GM12878 (cell line): ENCODE results near the gene AP3S2. TPM values are rescaled to one million over a fixed set of nuclear protein-coding genes. Genes with fewer than 3 reads are reported as not detected.

Experiments
- ATAC-seq: fragments of 200-7000 bp; cut with Tn5 transposase; 3 replicates; pipeline ENCODE4 v1.9.1; 2020; ENCODE audit warnings: mild to moderate bottlenecking, moderate library complexity
- BruUV-seq: library from RNA; stranded (reverse); fragments of 400-500 nt; replicated peaks from 2 replicates; lab custom pipeline; 2021; lab: Mats Ljungman, UMichigan
- CTCF ChIA-PET: fragments of 300-600 bp; sonication (Branson Sonifier 250); formaldehyde crosslinking; extraction: SDS; loops from one replicate; lab custom pipeline; 2021; ENCODE audit warnings: inconsistent platforms; lab: Yijun Ruan, JAX
- POLR2A ChIA-PET: fragments of 350-600 bp; formaldehyde crosslinking; extraction: SDS; loops from one replicate; lab custom pipeline; 2021; ENCODE audit warnings: inconsistent platforms; lab: Charles Lee
- RAD21 ChIA-PET: fragments of 300-600 bp; sonication (Branson Sonifier 250); formaldehyde crosslinking; loops from one replicate; lab custom pipeline; 2023; ENCODE audit warnings: antibody characterized with exemption; ENCODE audit not compliant: unreplicated experiment; lab: Charles Lee
- SMC1A ChIA-PET: fragments of 300-600 bp; sonication (Branson Sonifier 250); formaldehyde crosslinking; loops from one replicate; lab custom pipeline; 2023; ENCODE audit not compliant: unreplicated experiment, uncharacterized antibody; lab: Charles Lee
- DNase-seq: peaks from one replicate; pipeline ENCODE4 v3.0.0-alpha.2; 2011; ENCODE audit warnings: low read depth, low spot score
- FAIRE-seq: peaks from 3 replicates; lab custom pipeline; 2011; peaks lifted over from hg19 to GRCh38; lab: Jason Lieb, UNC
- H2AFZ ChIP-seq: 2 replicates; pipeline ENCODE4 v1.6.0; 2011; ENCODE audit warnings: low read depth, low read length, control low read depth; ENCODE audit not compliant: control insufficient read depth
- H3K27ac ChIP-seq: 2 replicates; pipeline ENCODE4 v1.5.1; 2011; ENCODE audit warnings: control low read depth; ENCODE audit not compliant: control insufficient read depth, insufficient read depth
- H3K27me3 ChIP-seq, 2 experiments: replicated peaks in 1 of 2; 2 replicates each; pipeline versions ENCODE4 v1.6.0 to v1.6.1; 2011; ENCODE audit warnings: low read length in 1 of 2; ENCODE audit not compliant: control insufficient read depth in 2 of 2, insufficient read depth in 2 of 2
- H3K36me3 ChIP-seq, 2 experiments: 2 replicates each; pipeline ENCODE4 v1.5.1; 2011; ENCODE audit warnings: low read length in 1 of 2; ENCODE audit not compliant: control insufficient read depth in 2 of 2, insufficient read depth in 2 of 2
- H3K4me1 ChIP-seq: 2 replicates; pipeline ENCODE4 v1.6.1; 2011; ENCODE audit warnings: mild to moderate bottlenecking, low read length, moderate library complexity, mixed read lengths; ENCODE audit not compliant: control insufficient read depth, insufficient read depth
- H3K4me2 ChIP-seq: 2 replicates; pipeline ENCODE4 v1.6.0; 2011; ENCODE audit warnings: control low read depth; ENCODE audit not compliant: control insufficient read depth, insufficient read depth
- H3K4me3 ChIP-seq: fragments of 200-600 bp; sonication (generic); 2 replicates; pipeline ENCODE4 v1.5.1; 2016
- H3K79me2 ChIP-seq: 2 replicates; pipeline ENCODE4 v1.6.0; 2011; ENCODE audit warnings: low read length; ENCODE audit not compliant: control insufficient read depth, insufficient read depth
- H3K9ac ChIP-seq: 2 replicates; pipeline ENCODE4 v1.8.0; 2011; ENCODE audit warnings: low read length, control low read depth, mixed read lengths; ENCODE audit not compliant: control insufficient read depth, insufficient read depth
- H3K9me3 ChIP-seq: replicated peaks from 3 replicates; pipeline ENCODE4 v1.5.1; 2011; ENCODE audit warnings: mild to moderate bottlenecking, low read length; ENCODE audit not compliant: control insufficient read depth, insufficient read depth
- H4K20me1 ChIP-seq: 2 replicates; pipeline ENCODE4 v1.6.0; 2011; ENCODE audit not compliant: control insufficient read depth, insufficient read depth
- BHLHE40 ChIP-seq, 2 experiments: fragments of 450-650 bp in 1 of 2; IDR thresholded peaks; 2 replicates each; pipeline ENCODE4 v1.6.1; 2011 to 2017; ENCODE audit warnings: low read depth in 2 of 2, borderline replicate concordance in 1 of 2, improper control_type of control experiment in 1 of 2, low read length in 1 of 2, mild to moderate bottlenecking in 1 of 2
- BMI1 ChIP-seq: fragments of 450-650 bp; IDR thresholded peaks from 2 replicates; pipeline ENCODE4 v1.6.1; 2016; ENCODE audit warnings: mild to moderate bottlenecking, moderate library complexity, borderline replicate concordance
- CBFB ChIP-seq: IDR thresholded peaks from 2 replicates; pipeline ENCODE4 v1.6.1; 2016; ENCODE audit warnings: antibody characterized with exemption, low read depth
- CHD1 ChIP-seq: IDR thresholded peaks from 2 replicates; pipeline ENCODE4 v1.6.1; 2012; ENCODE audit warnings: low read depth, low read length, improper control_type of control experiment
- GATAD2B ChIP-seq: fragments of 450-650 bp; conservative IDR thresholded peaks from 2 replicates; pipeline ENCODE4 v1.6.1; 2017; ENCODE audit warnings: low read depth, mild to moderate bottlenecking, moderate library complexity
- HDAC2 ChIP-seq: fragments of 200-600 bp; sonication (generic); IDR thresholded peaks from 2 replicates; pipeline ENCODE4 v1.6.1; 2017
- IRF3 ChIP-seq: fragments of 450-650 bp; IDR thresholded peaks from 2 replicates; pipeline ENCODE4 v1.6.1; 2014; ENCODE audit warnings: mild to moderate bottlenecking
- NFYA ChIP-seq: IDR thresholded peaks from 2 replicates; pipeline ENCODE4 v1.6.1; 2011; ENCODE audit warnings: low read depth, mild to moderate bottlenecking, low read length, improper control_type of control experiment, borderline replicate concordance
- POLR2A ChIP-seq: IDR thresholded peaks from 2 replicates; pipeline ENCODE4 v1.6.1; 2011; ENCODE audit warnings: low read depth, mild to moderate bottlenecking, low read length
- SREBF2 ChIP-seq: IDR thresholded peaks from 2 replicates; pipeline ENCODE4 v1.6.1; 2012; ENCODE audit warnings: mild to moderate bottlenecking, low read length
- TCF7 ChIP-seq: IDR thresholded peaks from 2 replicates; pipeline ENCODE4 v1.6.1; 2014; ENCODE audit warnings: antibody characterized with exemption, borderline replicate concordance
- YBX1 ChIP-seq: fragments of 450-650 bp; IDR thresholded peaks from 2 replicates; pipeline ENCODE4 v1.6.1; 2016; ENCODE audit warnings: antibody characterized with exemption
- WGBS: methylation state at CpG from one replicate; pipeline ENCODE4 v1.1.6; 2016; ENCODE audit warnings: low lambda C conversion rate; ENCODE audit not compliant: insufficient replicate concordance, insufficient coverage; ENCODE audit errors: missing lambda C conversion rate; 5-methylcytosine and 5-hydroxymethylcytosine counted together
- in situ Hi-C: fragments of 300-500 bp; cut with MboI; formaldehyde crosslinking; loops from 9 replicates; pipeline ENCODE4 v1.14.3; 2018; ENCODE audit warnings: mixed read lengths
- intact Hi-C: fragments of 100-400 bp; cut with micrococcal nuclease; formaldehyde crosslinking; loops from one replicate; pipeline ENCODE4 v1.14.2; 2022; ENCODE audit not compliant: unreplicated experiment
- polyA plus RNA-seq, 11 experiments: library from polyadenylated mRNA; depleted of rRNA in 4 of 11; unstranded in 6 of 11; stranded (reverse) in 5 of 11; fragments of >200 nt; fragmentation: Nextera tagmentation in 4 of 11; fragmentation: Illumina TruSeq in 1 of 11; extraction: Ambion mirVana in 4 of 11; extraction: Trizol in 1 of 11; gene quantifications; 1 replicate in 1 of 11; 2 replicates in 10 of 11; pipeline versions ENCODE4 v1.2.1 to v1.2.3, GENCODE V29; 2011 to 2016; ENCODE audit warnings: inconsistent platforms in 2 of 11, missing spikeins in 2 of 11, low read depth in 1 of 11
- total RNA-seq, 4 experiments: library from RNA; depleted of rRNA in 3 of 4; stranded (reverse); fragments of >200 nt in 3 of 4; fragmentation: Illumina TruSeq in 1 of 4; extraction: Trizol in 1 of 4; gene quantifications; 2 replicates each; pipeline versions ENCODE4 v1.2.1 to v1.2.3, GENCODE V29; 2013 to 2021
- TF ChIP-seq, protein P1 (sequence below): IDR thresholded peaks from 2 replicates; pipeline ENCODE4 v1.6.1; 2012; ENCODE audit warnings: mild to moderate bottlenecking, low read depth, low read length

AP3S2 gene
- total and polyA plus RNA-seq, 10 of the 15 experiments (the other 5 are each of a cell fraction or from before 2014, with no cell fraction given), result 10.0 to 43.6 (median 26.0) TPM

DNA sequence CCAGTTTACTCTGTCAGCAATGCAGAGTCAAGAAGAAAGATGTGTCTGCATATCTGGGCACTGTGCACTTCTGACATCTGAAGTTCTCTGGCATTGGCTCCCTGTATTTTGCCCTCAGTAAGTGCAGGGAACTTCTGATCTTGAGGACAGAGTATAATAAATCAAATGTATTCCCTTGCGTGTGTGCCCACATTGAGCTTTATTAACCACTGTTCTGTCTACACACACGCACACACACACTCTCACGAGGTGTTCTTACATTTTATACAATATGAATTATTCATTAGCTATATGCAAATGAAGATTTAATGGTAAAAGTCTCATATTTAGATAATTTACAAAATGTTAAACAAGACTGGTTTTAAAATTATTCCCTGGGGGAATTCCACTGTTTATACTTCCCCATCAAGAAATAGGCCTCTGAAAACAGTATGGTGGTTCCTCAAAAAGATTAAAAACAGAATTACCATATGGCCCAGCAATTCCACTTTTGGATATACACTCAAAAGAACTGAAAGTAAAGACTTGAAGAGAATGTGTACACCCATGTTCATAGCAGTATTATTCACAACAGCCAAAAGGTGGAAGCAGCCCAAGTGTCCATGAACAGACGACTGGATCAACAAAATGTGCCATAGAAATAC lies 54.5 kb downstream of the AP3S2 start (continued):
- TF ChIP-seq BHLHE40 (IDR thresholded peaks at IDR 0.05; ENCODE audit: borderline replicate concordance in 1 of 2, low read depth in 2 of 2, low read length in 1 of 2) (no peak), POLR2A (no peak), NFYA (no peak), CHD1 (no peak), CBFB (no peak), IRF3 (no peak), TCF7 (no peak)

GRCh38 chr15:89837830-89838178 lies 56.0 kb downstream of the AP3S2 start:
- no peaks in the 10 kb centered on the region for H4K20me1 ChIP-seq
- H3K4me2 ChIP-seq, result no peak overlapping the region
- SMC1A ChIA-PET, result interaction anchor here (0.8 kb wide), 1 partner anchor 11 kb away, joined by 3 read pairs; no protein-coding TSS in a partner anchor
- intact Hi-C loops (no loop called here), in situ Hi-C loops (no loop called here)
- peaks cover 18% of the 10 kb centered on the region for H3K4me1 ChIP-seq
- POLR2A ChIA-PET, result no interaction called here
- TF ChIP-seq GATAD2B (no peak), SREBF2 (no peak), HDAC2 (no peak), BMI1 (no peak), YBX1 (no peak)
- TF ChIP-seq, protein P1, sequence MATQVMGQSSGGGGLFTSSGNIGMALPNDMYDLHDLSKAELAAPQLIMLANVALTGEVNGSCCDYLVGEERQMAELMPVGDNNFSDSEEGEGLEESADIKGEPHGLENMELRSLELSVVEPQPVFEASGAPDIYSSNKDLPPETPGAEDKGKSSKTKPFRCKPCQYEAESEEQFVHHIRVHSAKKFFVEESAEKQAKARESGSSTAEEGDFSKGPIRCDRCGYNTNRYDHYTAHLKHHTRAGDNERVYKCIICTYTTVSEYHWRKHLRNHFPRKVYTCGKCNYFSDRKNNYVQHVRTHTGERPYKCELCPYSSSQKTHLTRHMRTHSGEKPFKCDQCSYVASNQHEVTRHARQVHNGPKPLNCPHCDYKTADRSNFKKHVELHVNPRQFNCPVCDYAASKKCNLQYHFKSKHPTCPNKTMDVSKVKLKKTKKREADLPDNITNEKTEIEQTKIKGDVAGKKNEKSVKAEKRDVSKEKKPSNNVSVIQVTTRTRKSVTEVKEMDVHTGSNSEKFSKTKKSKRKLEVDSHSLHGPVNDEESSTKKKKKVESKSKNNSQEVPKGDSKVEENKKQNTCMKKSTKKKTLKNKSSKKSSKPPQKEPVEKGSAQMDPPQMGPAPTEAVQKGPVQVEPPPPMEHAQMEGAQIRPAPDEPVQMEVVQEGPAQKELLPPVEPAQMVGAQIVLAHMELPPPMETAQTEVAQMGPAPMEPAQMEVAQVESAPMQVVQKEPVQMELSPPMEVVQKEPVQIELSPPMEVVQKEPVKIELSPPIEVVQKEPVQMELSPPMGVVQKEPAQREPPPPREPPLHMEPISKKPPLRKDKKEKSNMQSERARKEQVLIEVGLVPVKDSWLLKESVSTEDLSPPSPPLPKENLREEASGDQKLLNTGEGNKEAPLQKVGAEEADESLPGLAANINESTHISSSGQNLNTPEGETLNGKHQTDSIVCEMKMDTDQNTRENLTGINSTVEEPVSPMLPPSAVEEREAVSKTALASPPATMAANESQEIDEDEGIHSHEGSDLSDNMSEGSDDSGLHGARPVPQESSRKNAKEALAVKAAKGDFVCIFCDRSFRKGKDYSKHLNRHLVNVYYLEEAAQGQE, result no peak
- no peak overlapping the region for H2AFZ ChIP-seq
- FAIRE-seq (no peak), DNase-seq (no peak), ATAC-seq (no peak)
- WGBS, result 63% methylated on average over 3 of the region's 3 CpGs
- H3K27me3 ChIP-seq, result no peaks in the 10 kb centered on the region
- H3K4me3 ChIP-seq, result no peak overlapping the region
- CTCF ChIA-PET, result interaction anchor here (0.7 to 1.6 kb wide), 6 partner anchors 37 to 258 kb away, joined by 3 to 6 read pairs (median 4); no protein-coding TSS in a partner anchor
- H3K9me3 ChIP-seq, result no peaks in the 10 kb centered on the region
- H3K79me2 ChIP-seq, result no peaks in the 10 kb centered on the region
- no peak overlapping the region for H3K27ac ChIP-seq
- H3K36me3 ChIP-seq, result peaks cover 11 to 18% of the 10 kb centered on the region in 2 experiments; a peak in 3 of 4 replicates
- H3K9ac ChIP-seq, result no peak overlapping the region; the same call in 1 of the 2 replicates
- RAD21 ChIA-PET, result no interaction called here
- BruUV-seq, result no TSS peak
